Stimulated activated naive B cell treated with anti-CD40 and anti-IgM and Interleukin-4, amounts not matched to agents 10 μg/mL and 1 μg/mL and 100 μg/mL, for 72 hours (primary cell): ENCODE results near the gene NFE2L1.
A peak's percentile ranks its signal among the peaks of the same experiment; 100 is the strongest.
"Not testable (repeated sequence)": the region's sequence is repeated elsewhere in the genome, so short reads cannot be mapped to it uniquely, and the experiment has no call there.

Experiments
- ATAC-seq, 2 donors: fragments of 150-1000 bp; cut with Tn5 transposase; replicated peaks; 2 replicates each; pipeline ENCODE4 v1.10.0; 2021; ENCODE audit warnings: moderate library complexity in 1 of 2
- DNase-seq: peaks from one replicate; pipeline ENCODE4 v3.0.0; 2021
- H3K27ac Mint-ChIP-seq: one replicate; pipeline ENCODE4 v1.8.0; 2022; ENCODE audit warnings: mild to moderate bottlenecking, mixed read lengths
- H3K27me3 Mint-ChIP-seq, 2 donors: one replicate each; pipeline ENCODE4 v1.8.0; 2022; ENCODE audit warnings: mixed read lengths in 2 of 2
- H3K36me3 Mint-ChIP-seq, 2 donors: one replicate each; pipeline ENCODE4 v1.8.0; 2022; ENCODE audit warnings: mixed read lengths in 2 of 2, mild to moderate bottlenecking in 1 of 2
- H3K4me1 Mint-ChIP-seq, 2 donors: one replicate each; pipeline ENCODE4 v1.8.0; 2022; ENCODE audit warnings: mixed read lengths in 2 of 2, mild to moderate bottlenecking in 1 of 2
- H3K4me3 Mint-ChIP-seq, 2 donors: one replicate each; pipeline ENCODE4 v1.8.0; 2022; ENCODE audit warnings: mild to moderate bottlenecking in 2 of 2, mixed read lengths in 2 of 2, moderate library complexity in 1 of 2
- H3K9me3 Mint-ChIP-seq, 2 donors: one replicate each; pipeline ENCODE4 v1.8.0; 2022; ENCODE audit warnings: mixed read lengths in 2 of 2, mild to moderate bottlenecking in 1 of 2

Gene NFE2L1

DNA sequence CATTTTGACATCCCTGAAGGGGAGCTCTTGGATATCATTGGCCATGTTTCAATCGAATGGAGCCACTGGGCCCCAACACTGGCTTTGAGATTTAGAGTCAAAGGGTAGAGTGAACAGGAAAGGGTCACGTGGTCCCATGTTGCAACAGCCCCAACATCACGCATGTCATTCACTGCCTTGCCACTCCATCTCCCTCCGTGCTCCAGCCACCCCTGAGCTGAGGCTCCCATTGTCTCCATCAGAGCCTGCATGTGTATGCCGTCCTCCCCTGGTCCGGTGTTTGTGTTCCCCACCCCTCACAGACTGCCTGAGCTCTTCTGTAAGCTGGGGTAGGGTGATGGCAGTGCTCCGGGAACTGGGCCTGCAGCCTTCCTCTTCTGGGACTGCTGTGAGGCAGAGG lies 12.1 kb downstream of the NFE2L1 start:
- peak overlapping the region; percentile 21 for H3K27ac Mint-ChIP-seq
- ATAC-seq (no peak), DNase-seq (no peak)
- H3K36me3 Mint-ChIP-seq, result peaks cover 49 to 71% of the 10 kb centered on the region in 2 donors
- H3K27me3 Mint-ChIP-seq, result no peaks in the 10 kb centered on the region
- H3K4me1 Mint-ChIP-seq, result peaks cover 27 to 28% of the 10 kb centered on the region in 2 donors
- H3K4me3 Mint-ChIP-seq, result no peak overlapping the region
- no peaks in the 10 kb centered on the region for H3K9me3 Mint-ChIP-seq

GRCh38 chr17:48062273-48062672 lies 14.1 kb downstream of the NFE2L1 start:
- Mint-ChIP-seq H3K36me3 (peaks cover 40 to 58% of the 10 kb centered on the region in 2 donors), H3K4me1 (peaks cover 10 to 11% of the 10 kb centered on the region in 2 donors), H3K9me3 (no peaks in the 10 kb centered on the region), H3K27me3 (no peaks in the 10 kb centered on the region), H3K27ac (peak overlapping the region; percentile 20), H3K4me3 (no peak overlapping the region)
- no peak for ATAC-seq
- DNase-seq, result no peak

GRCh38 chr17:48064638-48065037 lies 16.5 kb downstream of the NFE2L1 start:
- Mint-ChIP-seq H3K4me3 (no peak overlapping the region), H3K36me3 (peaks cover 35 to 49% of the 10 kb centered on the region in 2 donors), H3K4me1 (peaks cover 10 to 11% of the 10 kb centered on the region in 2 donors), H3K9me3 (no peaks in the 10 kb centered on the region), H3K27ac (peak overlapping the region; percentile 72), H3K27me3 (no peaks in the 10 kb centered on the region)
- no peak for DNase-seq
- ATAC-seq, result no peak

DNA sequence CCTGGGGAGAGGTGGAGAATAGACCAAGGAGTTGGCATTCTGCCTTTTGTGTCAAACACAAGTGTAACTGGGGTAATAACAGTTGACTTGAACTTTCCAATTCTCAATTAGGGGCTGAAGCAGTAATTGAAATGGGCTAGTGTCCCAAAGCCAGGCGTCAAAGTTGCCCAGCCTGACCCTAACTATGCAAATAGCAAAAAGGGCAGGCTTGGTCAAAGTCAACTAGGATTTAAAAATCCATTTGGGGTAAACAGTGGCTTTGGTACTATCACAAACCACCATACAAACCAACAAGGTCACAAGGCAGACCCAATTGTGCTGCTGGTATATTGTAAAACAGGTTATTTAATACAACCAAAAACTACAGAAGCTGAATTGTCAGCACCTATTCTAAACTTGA lies 18.0 kb downstream of the NFE2L1 start:
- H3K4me3 Mint-ChIP-seq, result no peak overlapping the region

DNA sequence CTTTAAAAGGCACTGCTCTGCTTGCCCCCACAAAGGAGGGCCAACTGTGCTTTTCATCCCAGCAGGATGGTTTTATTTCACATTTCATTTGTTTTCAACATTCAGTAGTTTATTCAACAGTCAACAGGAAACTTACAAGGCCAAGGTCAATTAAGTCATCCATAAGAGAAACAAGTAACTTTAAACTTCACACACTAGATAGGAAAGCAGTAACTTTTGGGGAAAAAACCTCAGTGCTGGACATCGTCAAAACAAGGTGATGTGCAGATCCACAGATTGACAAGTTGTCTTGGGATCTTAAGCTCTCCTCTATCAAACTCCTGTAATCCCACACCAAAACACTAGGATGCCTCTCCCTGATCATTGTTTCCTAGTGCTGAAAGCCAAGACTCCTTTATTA lies 18.5 kb downstream of the NFE2L1 start:
- Mint-ChIP-seq H3K27me3 (no peaks in the 10 kb centered on the region), H3K27ac (no peak overlapping the region), H3K36me3 (peaks cover 25 to 45% of the 10 kb centered on the region in 2 donors), H3K4me1 (peaks cover 8 to 10% of the 10 kb centered on the region in 2 donors), H3K9me3 (no peaks in the 10 kb centered on the region), H3K4me3 (no peak overlapping the region)
- DNase-seq (no peak), ATAC-seq (no peak)

More for the DNA sequence above, 18.0 kb downstream of the NFE2L1 start:
- H3K27me3 Mint-ChIP-seq, result no peaks in the 10 kb centered on the region
- H3K27ac Mint-ChIP-seq, result no peak overlapping the region
- no peaks in the 10 kb centered on the region for H3K9me3 Mint-ChIP-seq
- H3K36me3 Mint-ChIP-seq, result peaks cover 27 to 44% of the 10 kb centered on the region in 2 donors
- ATAC-seq (no peak), DNase-seq (no peak)
- H3K4me1 Mint-ChIP-seq, result peaks cover 8 to 10% of the 10 kb centered on the region in 2 donors

- no peaks in the 10 kb centered on the region for H3K9me3 Mint-ChIP-seq
- no peak for ATAC-seq
- no peak overlapping the region for H3K4me3 Mint-ChIP-seq
- H3K36me3 Mint-ChIP-seq, result peaks cover 25 to 45% of the 10 kb centered on the region in 2 donors
- no peak overlapping the region for H3K27ac Mint-ChIP-seq
- H3K4me1 Mint-ChIP-seq, result peaks cover 8 to 10% of the 10 kb centered on the region in 2 donors
- no peaks in the 10 kb centered on the region for H3K27me3 Mint-ChIP-seq
- DNase-seq, result no peak
Measured at GRCh38 chr17:48067245-48067644, 19.1 kb downstream of the NFE2L1 start.

GRCh38 chr17:48067808-48068207 lies 19.6 kb downstream of the NFE2L1 start:
- H3K9me3 Mint-ChIP-seq, H3K27me3 Mint-ChIP-seq, H3K4me3 Mint-ChIP-seq, H3K27ac Mint-ChIP-seq, ATAC-seq, DNase-seq, H3K4me1 Mint-ChIP-seq: not testable (repeated sequence)
- peaks cover 23 to 40% of the 10 kb centered on the region in 2 donors for H3K36me3 Mint-ChIP-seq

DNA sequence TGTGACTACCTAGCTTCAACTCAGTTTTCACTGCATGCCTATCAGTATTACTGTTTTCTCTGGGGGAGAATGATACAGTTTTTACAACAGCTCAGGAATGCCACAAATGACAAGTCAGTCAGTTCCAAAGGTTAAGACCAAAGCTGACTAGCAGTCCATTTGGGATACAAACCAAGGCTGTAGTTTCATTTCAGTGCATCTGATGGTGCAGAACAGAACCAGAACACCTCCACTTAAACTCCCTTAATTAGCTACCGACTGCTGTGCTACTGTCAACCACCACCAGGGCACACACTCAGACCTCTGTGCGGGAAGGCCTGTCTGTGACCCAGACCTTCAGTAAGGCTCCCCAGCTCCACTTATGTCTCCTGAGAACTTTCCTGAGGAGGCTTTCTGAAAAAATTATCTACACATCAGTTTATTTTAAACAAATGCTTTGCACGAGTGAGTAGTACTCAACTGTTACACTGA lies 20.4 kb downstream of the NFE2L1 start:
- DNase-seq (no peak), ATAC-seq (peak; percentile 60 to 78)
- Mint-ChIP-seq H3K27me3 (no peaks in the 10 kb centered on the region), H3K4me3 (no peak overlapping the region), H3K9me3 (no peaks in the 10 kb centered on the region), H3K4me1 (peaks cover 8 to 10% of the 10 kb centered on the region in 2 donors), H3K36me3 (peaks cover 23 to 43% of the 10 kb centered on the region in 2 donors), H3K27ac (peak overlapping the region; percentile 42)

GRCh38 chr17:48070195-48070594 lies 22.0 kb downstream of the NFE2L1 start:
- Mint-ChIP-seq H3K4me1 (no peaks in the 10 kb centered on the region), H3K36me3 (peaks cover 17 to 38% of the 10 kb centered on the region in 2 donors), H3K9me3 (no peaks in the 10 kb centered on the region), H3K27me3 (no peaks in the 10 kb centered on the region), H3K4me3 (no peak overlapping the region), H3K27ac (no peak overlapping the region)
- no peak for ATAC-seq
- no peak for DNase-seq

GRCh38 chr17:48071654-48072053 lies 23.5 kb downstream of the NFE2L1 start:
- H3K27ac Mint-ChIP-seq, result no peak overlapping the region
- H3K9me3 Mint-ChIP-seq, result no peaks in the 10 kb centered on the region
- H3K4me1 Mint-ChIP-seq, result no peaks in the 10 kb centered on the region
- no peak overlapping the region for H3K4me3 Mint-ChIP-seq
- H3K36me3 Mint-ChIP-seq, result peaks cover 17 to 44% of the 10 kb centered on the region in 2 donors
- DNase-seq, result no peak
- no peaks in the 10 kb centered on the region for H3K27me3 Mint-ChIP-seq
- no peak for ATAC-seq

GRCh38 chr17:48072811-48073210 lies 24.7 kb downstream of the NFE2L1 start:
- not testable (repeated sequence) for H3K27me3 Mint-ChIP-seq, H3K4me1 Mint-ChIP-seq, H3K27ac Mint-ChIP-seq, H3K4me3 Mint-ChIP-seq, DNase-seq, ATAC-seq, H3K9me3 Mint-ChIP-seq
- H3K36me3 Mint-ChIP-seq, result peaks cover 12 to 44% of the 10 kb centered on the region in 2 donors

- H3K9me3 Mint-ChIP-seq, H3K27ac Mint-ChIP-seq, H3K4me1 Mint-ChIP-seq, H3K27me3 Mint-ChIP-seq, DNase-seq, H3K4me3 Mint-ChIP-seq, ATAC-seq: not testable (repeated sequence)
- peaks cover 9 to 40% of the 10 kb centered on the region in 2 donors for H3K36me3 Mint-ChIP-seq
Measured at GRCh38 chr17:48073566-48074094, 25.5 kb downstream of the NFE2L1 start.

DNA sequence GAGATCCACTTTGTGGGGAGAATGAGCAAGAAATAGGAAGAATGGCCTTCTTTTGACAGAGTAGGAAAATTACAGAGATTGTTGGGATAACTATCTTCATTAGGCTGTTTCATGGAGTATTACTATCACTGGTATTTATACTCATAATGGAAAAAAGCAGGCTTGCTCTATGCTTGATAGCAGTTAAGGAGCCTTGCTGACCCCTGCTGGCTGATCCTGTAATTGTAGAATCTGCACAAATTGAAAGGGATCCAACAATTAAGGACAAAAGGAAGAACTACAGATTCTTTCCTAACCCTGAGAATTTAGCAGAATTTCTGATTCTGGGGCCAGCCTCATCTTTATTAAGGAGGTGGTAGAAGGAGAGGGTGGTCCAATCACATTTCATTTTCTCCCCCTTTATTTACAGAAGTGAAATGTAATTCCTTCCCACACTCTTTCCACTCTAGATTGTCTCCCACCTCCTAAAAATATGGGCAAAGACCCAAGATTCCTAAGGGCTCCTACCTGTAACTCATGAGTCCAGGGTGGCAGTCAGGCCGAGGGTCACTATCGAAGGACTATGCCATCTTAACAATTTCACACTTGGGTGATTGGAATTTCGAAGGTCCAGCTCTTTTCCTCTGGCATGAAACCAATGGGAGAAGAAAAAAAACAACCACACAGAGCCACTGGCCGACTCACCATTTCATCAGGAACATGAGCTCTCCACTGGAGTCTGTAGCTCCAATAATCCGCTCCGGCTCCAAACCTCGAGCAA lies 26.3 kb downstream of the NFE2L1 start:
- peak; percentile 40 for DNase-seq
- no peaks in the 10 kb centered on the region for H3K4me1 Mint-ChIP-seq
- H3K4me3 Mint-ChIP-seq, result no peak overlapping the region
- H3K36me3 Mint-ChIP-seq, result peaks cover 4 to 35% of the 10 kb centered on the region in 2 donors
- H3K27ac Mint-ChIP-seq, result no peak overlapping the region
- H3K9me3 Mint-ChIP-seq, result no peaks in the 10 kb centered on the region
- H3K27me3 Mint-ChIP-seq, result no peaks in the 10 kb centered on the region
- ATAC-seq, result peak; percentile 66 to 75

DNA sequence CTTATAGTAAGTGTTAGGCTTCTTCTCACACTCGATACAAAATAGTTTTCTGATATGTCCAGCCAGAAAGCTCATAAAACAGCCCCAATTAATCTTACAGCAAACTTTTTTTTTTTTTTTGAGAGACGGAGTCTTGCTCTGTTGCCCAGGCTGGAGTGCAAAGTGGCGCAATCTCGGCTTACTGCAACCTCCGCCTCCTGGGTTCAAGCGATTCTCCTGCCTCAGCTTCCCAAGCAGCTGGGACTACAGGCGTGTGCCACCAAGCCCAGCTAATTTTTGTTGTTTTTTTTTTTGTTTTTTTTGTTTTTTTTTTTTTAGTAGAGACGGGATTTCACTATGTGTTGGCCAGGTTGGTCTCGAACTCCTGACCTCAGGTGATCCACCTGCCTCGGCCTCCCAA lies 29.0 kb downstream of the NFE2L1 start:
- H3K9me3 Mint-ChIP-seq, ATAC-seq, DNase-seq, H3K4me1 Mint-ChIP-seq, H3K27ac Mint-ChIP-seq, H3K27me3 Mint-ChIP-seq, H3K4me3 Mint-ChIP-seq: not testable (repeated sequence)
- H3K36me3 Mint-ChIP-seq, result peaks cover 4 to 27% of the 10 kb centered on the region in 2 donors

- no peaks in the 10 kb centered on the region for H3K27me3 Mint-ChIP-seq
- H3K4me1 Mint-ChIP-seq, result peaks cover 0 to 6% of the 10 kb centered on the region in 2 donors
- H3K4me3 Mint-ChIP-seq, result no peak overlapping the region
- no peak overlapping the region for H3K27ac Mint-ChIP-seq
- DNase-seq (no peak), ATAC-seq (no peak)
- H3K36me3 Mint-ChIP-seq, result peaks cover 0 to 9% of the 10 kb centered on the region in 2 donors
- H3K9me3 Mint-ChIP-seq, result no peaks in the 10 kb centered on the region
Measured at GRCh38 chr17:48081858-48082257, 33.7 kb downstream of the NFE2L1 start.
